H1 (cell line): ENCODE measurements around the gene SLC43A3. TPM values are rescaled to one million over a fixed set of nuclear protein-coding genes. Genes with fewer than 3 reads are reported as not detected.

ENCODE experiments used
- CTBP2 ChIP-seq: IDR thresholded peaks from 2 replicates; pipeline ENCODE4 v1.7.0; 2011; ENCODE audit warnings: borderline replicate concordance, mild to moderate bottlenecking, moderate library complexity, mixed read lengths, low read length; ENCODE audit not compliant: insufficient read depth, insufficient read length
- JUND ChIP-seq: IDR thresholded peaks from 2 replicates; pipeline ENCODE4 v1.6.1; 2011; ENCODE audit warnings: mild to moderate bottlenecking, improper control_type of control experiment, low read length
- POLR2A ChIP-seq, 2 experiments: IDR thresholded peaks; 1 replicate in 1 of 2; 2 replicates in 1 of 2; pipeline ENCODE4 v1.6.1; 2011; ENCODE audit warnings: low read depth in 2 of 2, low read length in 2 of 2, mild to moderate bottlenecking in 2 of 2; ENCODE audit errors: control extremely low read depth in 1 of 2
- RAD21 ChIP-seq, 2 experiments: IDR thresholded peaks in 1 of 2; conservative IDR thresholded peaks in 1 of 2; 2 replicates each; pipeline ENCODE4 v1.6.1; 2011; ENCODE audit warnings: low read depth in 2 of 2, low read length in 2 of 2, improper control_type of control experiment in 1 of 2, inconsistent platforms in 1 of 2, mild to moderate bottlenecking in 1 of 2, moderate library complexity in 1 of 2
- TAF1 ChIP-seq: IDR thresholded peaks from 2 replicates; pipeline ENCODE4 v1.6.1; 2011; ENCODE audit warnings: mild to moderate bottlenecking, low read depth, low read length
- TAF7 ChIP-seq: optimal IDR thresholded peaks from 2 replicates; pipeline ENCODE3; 2011; ENCODE audit warnings: low read depth, mild to moderate bottlenecking, inconsistent platforms, low read length, moderate library complexity, borderline replicate concordance
- TEAD4 ChIP-seq: IDR thresholded peaks from 2 replicates; pipeline ENCODE4 v1.6.1; 2012; ENCODE audit warnings: low read depth, low read length, inconsistent platforms, mixed read lengths
- polyA plus RNA-seq, 7 experiments: library from polyadenylated mRNA; depleted of rRNA in 3 of 7; stranded (reverse) in 5 of 7; unstranded in 2 of 7; fragments of >200 nt in 5 of 7; fragments of 200-250 nt in 2 of 7; gene quantifications; 1 replicate in 5 of 7; 2 replicates in 1 of 7; 4 replicates in 1 of 7; pipeline versions ENCODE4 v1.2.1 to v1.2.3, GENCODE V29; 2011 to 2013; ENCODE audit warnings: missing spikeins in 2 of 7, mixed read lengths in 2 of 7
- total RNA-seq: library from RNA; stranded (reverse); fragmentation: NEBNext Ultra II Directional; extraction: Animal tissue kit (Norgen Biotek cat#: 25700); gene quantifications from 2 replicates; pipeline ENCODE4 v1.2.1, GENCODE V29; 2021
- TF ChIP-seq, protein P1 (sequence below): IDR thresholded peaks from 2 replicates; pipeline ENCODE4 v1.6.1; 2012; ENCODE audit warnings: low read length, inconsistent platforms

Gene SLC43A3
- total and polyA plus RNA-seq, 2 of the 8 experiments (the other 6 are each of a cell fraction or from before 2014, with no cell fraction given) = 31.8 to 67.8 TPM

DNA sequence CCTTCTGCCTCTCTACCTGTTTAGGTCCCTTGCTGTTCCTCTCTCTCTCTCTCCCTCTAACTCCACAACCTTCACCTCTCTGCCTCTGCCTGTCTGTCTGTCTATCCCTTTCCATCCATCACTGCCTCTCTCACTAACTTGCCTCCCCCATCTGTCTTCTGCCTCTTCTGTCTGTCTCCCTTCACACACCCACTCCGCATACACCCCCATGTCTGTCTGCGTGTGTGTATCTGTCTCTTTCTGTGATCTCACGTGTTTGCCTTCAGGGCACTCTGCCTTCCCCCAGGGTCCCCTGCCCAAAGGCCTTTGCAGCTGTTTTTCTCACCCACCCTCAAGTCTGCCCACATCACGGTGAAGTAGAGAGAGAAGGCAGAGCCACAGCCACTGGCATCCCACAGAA is 41.4 kb upstream of the SLC43A3 start (continued):
- TF ChIP-seq, protein P1, sequence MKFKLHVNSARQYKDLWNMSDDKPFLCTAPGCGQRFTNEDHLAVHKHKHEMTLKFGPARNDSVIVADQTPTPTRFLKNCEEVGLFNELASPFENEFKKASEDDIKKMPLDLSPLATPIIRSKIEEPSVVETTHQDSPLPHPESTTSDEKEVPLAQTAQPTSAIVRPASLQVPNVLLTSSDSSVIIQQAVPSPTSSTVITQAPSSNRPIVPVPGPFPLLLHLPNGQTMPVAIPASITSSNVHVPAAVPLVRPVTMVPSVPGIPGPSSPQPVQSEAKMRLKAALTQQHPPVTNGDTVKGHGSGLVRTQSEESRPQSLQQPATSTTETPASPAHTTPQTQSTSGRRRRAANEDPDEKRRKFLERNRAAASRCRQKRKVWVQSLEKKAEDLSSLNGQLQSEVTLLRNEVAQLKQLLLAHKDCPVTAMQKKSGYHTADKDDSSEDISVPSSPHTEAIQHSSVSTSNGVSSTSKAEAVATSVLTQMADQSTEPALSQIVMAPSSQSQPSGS = no peak
- TF ChIP-seq CTBP2 (no peak), TAF7 (no peak), JUND (no peak), TAF1 (no peak), TEAD4 (no peak), RAD21 (IDR thresholded peaks at IDR 0.05 in 1 of 2, conservative IDR thresholded peaks at IDR 0.05 in 1 of 2; ENCODE audit: low read depth in 2 of 2, low read length in 2 of 2) (no peak), POLR2A (IDR thresholded peaks at IDR 0.05; ENCODE audit: control extremely low read depth in 1 of 2, low read depth in 2 of 2, low read length in 2 of 2) (no peak)
- TF ChIP-seq, all 59 proteins: peak for 0
